WTC11 (cell line): ENCODE results near the gene ITGAE. TPM values are rescaled to one million over a fixed set of nuclear protein-coding genes. Genes with fewer than 3 reads are reported as not detected.
A peak's percentile ranks its signal among the peaks of the same experiment; 100 is the strongest.
"Not testable (repeated sequence)": the region's sequence is repeated elsewhere in the genome, so short reads cannot be mapped to it uniquely, and the experiment has no call there.

Source experiments
- ATAC-seq: fragments of 200-7000 bp; cut with Tn5 transposase; 2 replicates; pipeline ENCODE4 v1.10.0; 2021; ENCODE audit warnings: mild to moderate bottlenecking, moderate library complexity
- CTCF ChIA-PET: fragments of 300-600 bp; sonication (Branson Sonifier 250); formaldehyde crosslinking; loops from one replicate; lab custom pipeline; 2021; ENCODE audit warnings: antibody characterized with exemption; lab: Charles Lee
- POLR2A ChIA-PET: fragments of 350-600 bp; sonication (Branson Sonifier 250); formaldehyde crosslinking; loops from one replicate; lab custom pipeline; 2021; ENCODE audit warnings: antibody characterized with exemption; lab: Charles Lee
- DNase-seq: peaks from one replicate; pipeline ENCODE4 v3.0.0; 2021; ENCODE audit warnings: low spot score
- H3K27ac Mint-ChIP-seq: 2 replicates; pipeline ENCODE4 v1.8.0; 2021; ENCODE audit warnings: mixed read lengths
- H3K27me3 Mint-ChIP-seq: 2 replicates; pipeline ENCODE4 v1.8.0; 2021; ENCODE audit warnings: low read depth, mild to moderate bottlenecking, moderate library complexity, mixed read lengths
- H3K36me3 Mint-ChIP-seq: 2 replicates; pipeline ENCODE4 v1.8.0; 2021; ENCODE audit warnings: mixed read lengths
- H3K4me1 Mint-ChIP-seq: 2 replicates; pipeline ENCODE4 v1.8.0; 2022; ENCODE audit warnings: mixed read lengths
- H3K4me3 Mint-ChIP-seq: 2 replicates; pipeline ENCODE4 v1.8.0; 2021; ENCODE audit warnings: mild to moderate bottlenecking, moderate library complexity, mixed read lengths
- H3K9me3 Mint-ChIP-seq: 2 replicates; pipeline ENCODE4 v1.8.0; 2021; ENCODE audit warnings: mixed read lengths
- CDX4 ChIP-seq: fragments of 250-450 bp; sonication (Bioruptor Pico); IDR thresholded peaks from 2 replicates; pipeline ENCODE4 v1.9.0; 2021; ENCODE audit warnings: moderate library complexity, mild to moderate bottlenecking, inconsistent platforms, borderline replicate concordance
- CREB1 ChIP-seq: sonication (generic); formaldehyde crosslinking; IDR thresholded peaks from 2 replicates; pipeline ENCODE4 v1.8.0; 2023; ENCODE audit warnings: mild to moderate bottlenecking, missing genetic modification reagents
- CTCF ChIP-seq: fragments of 200-600 bp; IDR thresholded peaks from 2 replicates; pipeline ENCODE4 v1.8.0; 2022; ENCODE audit warnings: antibody characterized with exemption
- E2F1 ChIP-seq: sonication (generic); formaldehyde crosslinking; IDR thresholded peaks from 2 replicates; pipeline ENCODE4 v1.8.0; 2022; ENCODE audit warnings: mild to moderate bottlenecking, missing genetic modification reagents
- ESRRA ChIP-seq: sonication (generic); formaldehyde crosslinking; IDR thresholded peaks from 2 replicates; pipeline ENCODE4 v1.8.1; 2022; ENCODE audit warnings: mild to moderate bottlenecking, missing genetic modification reagents, borderline replicate concordance
- GRHL2 ChIP-seq: fragments of 250-450 bp; sonication (Bioruptor Pico); IDR thresholded peaks from 2 replicates; pipeline ENCODE4 v1.8.0; 2022; ENCODE audit warnings: mild to moderate bottlenecking, moderate library complexity; ENCODE audit not compliant: insufficient replicate concordance, severe bottlenecking
- GTF2I ChIP-seq: fragments of 250-450 bp; sonication (Bioruptor Pico); conservative IDR thresholded peaks from 2 replicates; pipeline ENCODE4 v1.4.0; 2021; ENCODE audit warnings: mild to moderate bottlenecking
- MAX ChIP-seq: sonication (generic); formaldehyde crosslinking; IDR thresholded peaks from 2 replicates; pipeline ENCODE4 v1.8.0; 2022; ENCODE audit warnings: mild to moderate bottlenecking, missing genetic modification reagents
- MXD4 ChIP-seq: fragments of 250-450 bp; sonication (Bioruptor Pico); IDR thresholded peaks from 2 replicates; pipeline ENCODE4 v1.8.0; 2021; ENCODE audit warnings: mild to moderate bottlenecking, moderate library complexity, borderline replicate concordance
- MYBL2 ChIP-seq: sonication (generic); formaldehyde crosslinking; IDR thresholded peaks from 2 replicates; pipeline ENCODE4 v1.8.1; 2023; ENCODE audit warnings: mild to moderate bottlenecking, moderate library complexity, missing genetic modification reagents
- NFE2L1 ChIP-seq: sonication (generic); formaldehyde crosslinking; IDR thresholded peaks from 2 replicates; pipeline ENCODE4 v1.8.1; 2023; ENCODE audit warnings: missing genetic modification reagents
- PREB ChIP-seq: sonication (generic); formaldehyde crosslinking; IDR thresholded peaks from 2 replicates; pipeline ENCODE4 v1.8.1; 2022; ENCODE audit warnings: mild to moderate bottlenecking, missing genetic modification reagents, moderate library complexity, borderline replicate concordance
- PRRX2 ChIP-seq: fragments of 250-450 bp; sonication (Bioruptor Pico); IDR thresholded peaks from 2 replicates; pipeline ENCODE4 v1.8.0; 2021; ENCODE audit warnings: mild to moderate bottlenecking
- RELA ChIP-seq: sonication (generic); formaldehyde crosslinking; IDR thresholded peaks from 2 replicates; pipeline ENCODE4 v1.8.1; 2022; ENCODE audit warnings: missing genetic modification reagents, mild to moderate bottlenecking, borderline replicate concordance
- STAT6 ChIP-seq: sonication (generic); formaldehyde crosslinking; conservative IDR thresholded peaks from 2 replicates; pipeline ENCODE4 v1.8.1; 2023; ENCODE audit warnings: mild to moderate bottlenecking, low read depth, missing genetic modification reagents, moderate library complexity
- USF1 ChIP-seq: sonication (generic); formaldehyde crosslinking; IDR thresholded peaks from 2 replicates; pipeline ENCODE4 v1.8.0; 2022; ENCODE audit warnings: mild to moderate bottlenecking, missing genetic modification reagents
- ZNF138 ChIP-seq: sonication (generic); formaldehyde crosslinking; conservative IDR thresholded peaks from 2 replicates; pipeline ENCODE4 v1.8.1; 2022; ENCODE audit warnings: mild to moderate bottlenecking, moderate library complexity, missing genetic modification reagents
- ZNF219 ChIP-seq: sonication (generic); formaldehyde crosslinking; IDR thresholded peaks from 2 replicates; pipeline ENCODE4 v1.8.0; 2023; ENCODE audit warnings: missing genetic modification reagents, mild to moderate bottlenecking, borderline replicate concordance
- ZNF416 ChIP-seq: fragments of 250-450 bp; sonication (Bioruptor Pico); IDR thresholded peaks from 2 replicates; pipeline ENCODE4 v1.9.0; 2021; ENCODE audit warnings: mild to moderate bottlenecking, inconsistent platforms
- ZSCAN18 ChIP-seq: fragments of 250-450 bp; sonication (Bioruptor Pico); IDR thresholded peaks from 2 replicates; pipeline ENCODE4 v2.1.2; 2022; ENCODE audit warnings: mild to moderate bottlenecking, moderate library complexity
- total RNA-seq: library from RNA; stranded (reverse); gene quantifications from 3 replicates; pipeline ENCODE4 v1.2.3, GENCODE V29; 2021

Gene ITGAE
- total RNA-seq, 1 experiment from 2014 or later = 19.5 TPM

GRCh38 chr17:3735515-3735914 is 65.5 kb downstream of the ITGAE start (continued):
- TF ChIP-seq CTCF = no peak
- TF ChIP-seq ZNF416 (CRISPR knock-in tag) = no peak
- no peak for TF ChIP-seq ZNF219 (CRISPR knock-in tag)
- TF ChIP-seq PRRX2 (CRISPR knock-in tag) = no peak

GRCh38 chr17:3734911-3735276 is 66.1 kb downstream of the ITGAE start:
- H3K9me3 Mint-ChIP-seq, H3K36me3 Mint-ChIP-seq, DNase-seq, ATAC-seq, H3K27ac Mint-ChIP-seq, POLR2A ChIA-PET, H3K27me3 Mint-ChIP-seq, H3K4me3 Mint-ChIP-seq: not testable (repeated sequence)
- peaks cover 27% of the 10 kb centered on the region for H3K4me1 Mint-ChIP-seq
- CTCF ChIA-PET = interaction anchor here (0.7 to 4.4 kb wide), 11 partner anchors 12 to 172 kb away, joined by 3 to 21 read pairs (median 4); partner anchors contain the start of gene HASPIN

GRCh38 chr17:3732210-3732621 is 68.8 kb downstream of the ITGAE start:
- no peaks in the 10 kb centered on the region for H3K9me3 Mint-ChIP-seq
- H3K27ac Mint-ChIP-seq = peak overlapping the region; percentile 24; the same call in 1 of the 2 replicates
- TF ChIP-seq USF1 (no peak), STAT6 (no peak), GRHL2 (CRISPR knock-in tag) (no peak), CDX4 (CRISPR knock-in tag) (no peak), MXD4 (CRISPR knock-in tag) (no peak), ESRRA (CRISPR knock-in tag) (no peak), PRRX2 (CRISPR knock-in tag) (no peak), E2F1 (no peak), PREB (CRISPR knock-in tag) (no peak), ZNF138 (no peak), ZSCAN18 (CRISPR knock-in tag) (no peak), NFE2L1 (CRISPR knock-in tag) (no peak), MAX (CRISPR knock-in tag) (no peak), MYBL2 (CRISPR knock-in tag) (no peak), CREB1 (no peak), GTF2I (no peak), RELA (CRISPR knock-in tag) (no peak)
- TF ChIP-seq, all 79 proteins: peak for 0
- CTCF ChIA-PET = interaction anchor here (0.6 to 4.4 kb wide), 7 partner anchors 9 to 234 kb away, joined by 3 to 21 read pairs (median 5); partner anchors contain the start of genes HASPIN and NCBP3
- Mint-ChIP-seq H3K27me3 (no peaks in the 10 kb centered on the region), H3K36me3 (peaks cover 13% of the 10 kb centered on the region), H3K4me1 (peaks cover 7% of the 10 kb centered on the region), H3K4me3 (no peak overlapping the region)
- POLR2A ChIA-PET = no interaction called here
- no peak for DNase-seq
- ATAC-seq = peak; percentile 29; the same call in 1 of the 2 replicates
